Islet precursor cell (in vitro differentiated cells): Measurements from ENCODE around the gene DIP2C.
"Not testable (repeated sequence)": the region's sequence is repeated elsewhere in the genome, so short reads cannot be mapped to it uniquely, and the experiment has no call there.

Source experiments
- DNase-seq: peaks from one replicate; pipeline ENCODE4 v3.0.0-alpha.2; 2018

DIP2C gene

GRCh38 chr10:285216-285615 is 404.3 kb downstream of the DIP2C start:
- no peak for DNase-seq

GRCh38 chr10:283916-284356 is 405.5 kb downstream of the DIP2C start:
- DNase-seq = no peak

- no peak for DNase-seq
These were observed 406.4 kb downstream of the DIP2C start for GRCh38 chr10:283140-283479.

GRCh38 chr10:282294-283139 is 407.0 kb downstream of the DIP2C start:
- DNase-seq = no peak

GRCh38 chr10:279655-280054 is 409.8 kb downstream of the DIP2C start:
- DNase-seq = no peak

- DNase-seq = no peak
These were observed 410.2 kb downstream of the DIP2C start for GRCh38 chr10:279232-279631.

- DNase-seq = peak; percentile 12
These were observed 410.8 kb downstream of the DIP2C start for GRCh38 chr10:278707-279106.

GRCh38 chr10:277963-278362 is 411.5 kb downstream of the DIP2C start:
- DNase-seq = peak; percentile 39

GRCh38 chr10:275680-276079 is 413.8 kb downstream of the DIP2C start:
- peak; percentile 52 for DNase-seq

GRCh38 chr10:274866-275265 is 414.6 kb downstream of the DIP2C start:
- no peak for DNase-seq

GRCh38 chr10:273088-273487 is 416.4 kb downstream of the DIP2C start:
- DNase-seq = peak; percentile 34

- peak; percentile 23 for DNase-seq
These were observed 417.7 kb downstream of the DIP2C start for GRCh38 chr10:271722-272121.

- DNase-seq = peak; percentile 60
These were observed 418.3 kb downstream of the DIP2C start for GRCh38 chr10:271201-271600.

GRCh38 chr10:269440-270074 is 419.9 kb downstream of the DIP2C start:
- peak; percentile 20 for DNase-seq

- peak; percentile 43 for DNase-seq
These were observed 421.8 kb downstream of the DIP2C start for GRCh38 chr10:267705-268104.

GRCh38 chr10:266974-267425 is 422.5 kb downstream of the DIP2C start:
- peak; percentile 9 for DNase-seq

- DNase-seq = not testable (repeated sequence)
These were observed 423.5 kb downstream of the DIP2C start for GRCh38 chr10:265816-266588.

- DNase-seq = peak; percentile 16
These were observed 424.4 kb downstream of the DIP2C start for GRCh38 chr10:265074-265440.

- DNase-seq = peak; percentile 24
These were observed 425.1 kb downstream of the DIP2C start for GRCh38 chr10:264160-265073.

GRCh38 chr10:260819-261429 is 428.5 kb downstream of the DIP2C start:
- peak; percentile 41 for DNase-seq

GRCh38 chr10:251982-252582 is 437.4 kb downstream of the DIP2C start:
- DNase-seq = no peak

- DNase-seq = peak; percentile 64
These were observed 441.2 kb downstream of the DIP2C start for GRCh38 chr10:248307-248706.
